HG02840 (cell line): ENCODE results near the gene SLC45A3.
"Not testable (repeated sequence)": the region's sequence is repeated elsewhere in the genome, so short reads cannot be mapped to it uniquely, and the experiment has no call there.

Experiments
- ATAC-seq: cut with Tn5 transposase; IDR thresholded peaks from one replicate; pipeline ENCODE4 v1.9.1; 2021; ENCODE audit warnings: mild to moderate bottlenecking, moderate library complexity, moderate number of reproducible peaks; ENCODE audit not compliant: unreplicated experiment, low FRiP score

Gene SLC45A3, protein sequence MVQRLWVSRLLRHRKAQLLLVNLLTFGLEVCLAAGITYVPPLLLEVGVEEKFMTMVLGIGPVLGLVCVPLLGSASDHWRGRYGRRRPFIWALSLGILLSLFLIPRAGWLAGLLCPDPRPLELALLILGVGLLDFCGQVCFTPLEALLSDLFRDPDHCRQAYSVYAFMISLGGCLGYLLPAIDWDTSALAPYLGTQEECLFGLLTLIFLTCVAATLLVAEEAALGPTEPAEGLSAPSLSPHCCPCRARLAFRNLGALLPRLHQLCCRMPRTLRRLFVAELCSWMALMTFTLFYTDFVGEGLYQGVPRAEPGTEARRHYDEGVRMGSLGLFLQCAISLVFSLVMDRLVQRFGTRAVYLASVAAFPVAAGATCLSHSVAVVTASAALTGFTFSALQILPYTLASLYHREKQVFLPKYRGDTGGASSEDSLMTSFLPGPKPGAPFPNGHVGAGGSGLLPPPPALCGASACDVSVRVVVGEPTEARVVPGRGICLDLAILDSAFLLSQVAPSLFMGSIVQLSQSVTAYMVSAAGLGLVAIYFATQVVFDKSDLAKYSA

DNA sequence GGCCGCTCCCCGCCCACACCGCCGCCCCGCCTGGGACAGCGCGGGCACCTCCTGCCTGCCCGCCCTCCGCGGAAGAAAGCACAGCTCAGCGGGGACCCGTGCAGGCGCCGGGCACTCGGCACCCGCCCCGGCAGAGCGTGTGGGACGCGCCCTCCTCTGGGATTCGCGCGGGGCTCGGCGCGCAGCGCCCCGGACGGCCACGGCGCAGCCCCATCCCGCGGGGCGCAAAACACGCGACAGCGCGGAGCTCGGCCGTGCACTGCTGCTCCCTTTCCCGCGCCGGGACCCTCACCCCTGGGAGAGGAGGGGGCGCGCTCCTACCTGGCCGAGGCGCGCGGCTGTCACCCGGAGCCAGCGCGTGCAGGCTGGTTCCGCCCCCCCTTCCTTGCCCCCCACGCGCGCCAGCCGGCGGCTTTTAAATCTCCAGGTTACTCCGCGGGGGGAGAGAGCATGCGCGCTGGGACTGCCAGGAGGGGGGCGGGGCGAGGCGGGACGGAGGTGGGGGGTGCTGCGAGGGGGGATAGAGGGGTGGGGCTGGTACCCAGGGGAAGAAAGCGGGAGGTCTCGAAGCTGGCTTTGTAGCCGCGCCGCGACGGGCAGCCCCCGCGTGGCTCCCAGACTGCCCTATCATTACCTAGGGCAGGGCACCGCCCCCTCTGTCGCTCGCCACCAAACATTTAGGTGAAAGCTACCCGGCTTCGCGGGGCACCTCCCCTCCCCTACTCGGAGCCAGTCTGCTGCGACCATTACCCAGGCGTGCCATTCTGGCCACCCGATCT, at the start of gene SLC45A3:
Gene SLC45A3, minus strand, starts transcription at position 437 of the 779 bp plus-strand sequence. CDS start 15,853 bp downstream, outside the sequence.
- no peak for ATAC-seq

DNA sequence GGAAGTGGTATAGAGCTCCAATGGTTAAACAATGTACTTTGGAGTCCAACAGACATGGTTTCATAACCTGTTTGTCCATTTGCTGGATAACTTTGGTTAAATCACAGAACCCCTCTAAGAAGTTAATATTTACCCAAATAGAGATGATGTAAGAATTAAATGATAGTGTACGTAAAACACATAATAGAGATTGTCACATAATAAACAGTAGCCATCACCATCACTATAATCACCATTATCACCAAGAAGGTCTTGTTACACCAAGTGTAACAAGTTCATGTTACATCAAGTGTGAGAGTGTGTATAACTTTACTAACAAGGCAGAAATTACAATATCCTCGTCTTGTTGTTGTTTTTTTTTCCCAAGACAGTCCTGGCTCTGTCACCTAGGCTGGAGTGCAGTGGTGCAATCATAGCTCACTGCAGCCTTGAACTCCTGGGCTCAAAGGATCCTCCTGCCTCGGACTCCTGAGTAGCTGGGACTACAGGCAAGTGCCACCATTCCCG, 46.4 kb upstream of the SLC45A3 start:
- no peak for ATAC-seq

DNA sequence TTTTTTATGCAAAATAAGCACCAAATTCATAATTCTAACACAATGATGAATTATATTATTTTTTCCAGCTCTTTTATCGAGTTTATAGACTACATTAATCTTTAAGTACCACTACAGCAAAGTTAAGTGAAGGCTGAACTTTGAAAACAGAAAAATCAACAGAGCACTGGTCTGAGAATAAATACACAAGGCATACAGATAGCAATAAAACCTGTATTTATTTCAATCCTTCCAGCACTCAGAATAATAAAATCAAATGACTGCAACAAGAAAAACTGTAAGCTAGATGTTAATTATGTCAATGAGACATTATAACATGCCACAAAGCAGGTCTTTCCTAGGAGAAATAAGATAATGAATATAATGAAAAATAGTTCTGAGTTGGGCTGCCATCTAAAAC, 45.2 kb upstream of the SLC45A3 start:
- ATAC-seq: no peak

DNA sequence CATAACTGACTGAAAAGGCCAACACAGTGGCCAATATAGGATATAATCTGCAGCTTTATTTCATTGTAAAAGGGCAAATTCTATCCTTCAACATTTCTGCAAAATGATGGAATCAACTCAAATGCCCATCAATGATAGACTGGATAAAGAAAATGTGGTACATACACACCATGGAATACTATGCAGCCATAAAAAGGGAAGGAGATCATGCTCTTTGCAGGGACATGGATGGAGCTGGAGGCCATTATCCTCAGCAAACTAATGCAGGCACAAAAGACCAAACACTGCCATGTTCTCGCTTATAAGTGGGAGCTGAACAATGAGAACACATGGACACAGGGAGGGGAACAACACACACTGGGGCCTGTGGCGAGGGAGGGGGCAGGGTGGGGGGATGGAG, 40.4 kb upstream of the SLC45A3 start:
- ATAC-seq: not testable (repeated sequence)

DNA sequence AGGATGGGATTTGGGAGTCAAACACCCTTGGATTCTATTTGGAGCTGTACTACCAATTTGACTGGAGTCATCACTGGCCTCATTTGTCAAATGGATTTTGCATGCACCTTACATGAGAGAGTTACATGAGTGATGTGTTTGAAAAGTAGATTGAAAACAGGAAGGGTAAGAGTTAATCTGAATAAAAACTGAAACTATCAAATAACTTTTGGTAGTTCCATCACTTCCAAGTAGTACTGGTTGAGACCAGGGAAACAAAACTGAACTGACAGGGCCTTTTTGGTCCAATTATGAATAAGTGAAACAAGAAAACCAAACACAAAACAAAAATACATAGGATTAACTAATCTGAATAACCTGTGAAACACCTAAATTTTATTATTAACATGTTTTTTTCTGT, 39.5 kb upstream of the SLC45A3 start:
- no peak for ATAC-seq

DNA sequence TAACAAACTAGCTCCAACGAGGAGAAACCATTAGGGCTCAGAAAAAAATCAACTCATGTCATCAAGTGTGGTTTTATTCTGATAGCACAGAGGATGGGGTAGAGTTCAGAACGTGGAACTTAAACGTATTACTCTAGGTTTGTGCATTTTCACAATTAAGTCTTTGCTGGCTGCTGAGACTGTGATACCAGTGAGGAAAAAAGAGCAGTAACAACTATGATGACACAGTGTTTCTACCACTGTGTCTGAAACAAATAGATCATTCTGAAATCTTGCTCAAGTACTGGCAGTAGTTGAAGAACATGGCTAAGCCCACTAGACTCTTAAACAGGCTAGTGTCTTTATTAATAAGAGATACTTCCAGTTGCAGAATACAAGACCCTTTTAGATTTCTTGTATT, 38.7 kb upstream of the SLC45A3 start:
- ATAC-seq: no peak

DNA sequence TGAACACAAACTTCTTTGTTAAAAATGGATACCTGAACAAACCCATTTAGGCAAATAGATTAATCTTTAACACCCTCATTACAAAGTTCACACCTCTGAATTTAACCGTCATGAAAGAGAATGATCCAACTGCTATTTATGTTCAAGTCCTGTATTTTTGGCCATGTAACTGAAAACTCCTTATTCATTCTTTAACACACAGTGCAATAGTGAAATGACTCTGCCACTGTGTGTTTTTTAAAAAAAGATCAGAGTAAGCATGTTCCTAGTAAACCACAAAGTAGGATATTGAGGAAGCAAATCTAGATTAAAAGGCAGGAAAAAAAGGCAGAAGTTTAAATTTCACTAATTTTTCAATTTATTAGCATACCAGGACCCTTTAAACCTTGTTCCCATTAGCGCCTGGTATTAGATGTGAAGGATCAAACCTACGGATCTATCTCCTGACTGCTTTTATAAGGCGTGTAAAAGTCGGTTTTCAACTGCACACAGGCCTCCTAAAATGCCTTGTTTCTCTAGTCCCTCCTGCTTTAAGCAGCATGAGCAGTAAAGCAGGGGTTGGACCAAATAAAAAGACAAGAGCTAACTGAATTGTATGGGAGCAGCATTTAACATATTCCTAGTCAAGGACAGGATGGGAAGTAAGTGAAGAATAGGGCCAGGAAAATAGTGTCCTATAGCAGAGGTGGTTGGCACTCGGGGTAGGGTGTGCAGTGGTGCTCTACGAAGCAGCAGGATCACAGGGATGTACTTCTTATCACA, 36.2 kb upstream of the SLC45A3 start:
- no peak for ATAC-seq

DNA sequence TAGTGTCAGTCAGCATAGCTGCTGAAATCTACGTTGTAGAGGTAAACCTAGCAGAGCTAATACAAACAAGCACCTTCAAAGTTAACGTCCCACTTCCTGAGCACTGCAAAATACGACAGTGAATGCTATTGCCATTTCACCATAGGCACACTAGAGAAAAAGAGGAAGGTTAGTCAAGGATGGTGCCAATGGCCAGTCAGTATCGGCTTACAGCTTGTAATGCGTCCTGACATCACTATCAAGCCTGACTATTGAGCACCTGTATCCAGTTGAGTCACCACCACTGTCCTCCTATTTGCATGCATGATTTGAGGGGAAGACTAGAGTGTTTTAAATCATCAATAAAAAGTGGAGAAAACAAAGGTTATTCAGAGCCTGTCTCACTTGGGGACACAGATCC, 35.3 kb upstream of the SLC45A3 start:
- ATAC-seq: no peak

DNA sequence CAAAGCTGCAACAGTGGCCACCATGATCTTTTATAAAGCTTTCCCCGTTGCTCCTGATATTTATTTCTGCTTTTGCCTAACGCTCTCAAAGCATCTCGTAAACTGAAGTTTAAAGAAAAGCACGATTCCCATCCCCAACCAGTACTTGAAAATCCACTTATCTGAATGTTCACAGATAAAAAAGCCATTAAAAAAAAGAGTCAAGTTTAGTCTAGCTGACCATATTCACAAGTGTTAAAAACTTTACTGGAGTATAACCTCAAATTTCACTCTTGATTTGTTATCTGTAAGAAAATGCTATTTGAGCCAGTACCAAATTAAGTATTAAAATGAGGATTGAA, 34.6 kb upstream of the SLC45A3 start:
- no peak for ATAC-seq

DNA sequence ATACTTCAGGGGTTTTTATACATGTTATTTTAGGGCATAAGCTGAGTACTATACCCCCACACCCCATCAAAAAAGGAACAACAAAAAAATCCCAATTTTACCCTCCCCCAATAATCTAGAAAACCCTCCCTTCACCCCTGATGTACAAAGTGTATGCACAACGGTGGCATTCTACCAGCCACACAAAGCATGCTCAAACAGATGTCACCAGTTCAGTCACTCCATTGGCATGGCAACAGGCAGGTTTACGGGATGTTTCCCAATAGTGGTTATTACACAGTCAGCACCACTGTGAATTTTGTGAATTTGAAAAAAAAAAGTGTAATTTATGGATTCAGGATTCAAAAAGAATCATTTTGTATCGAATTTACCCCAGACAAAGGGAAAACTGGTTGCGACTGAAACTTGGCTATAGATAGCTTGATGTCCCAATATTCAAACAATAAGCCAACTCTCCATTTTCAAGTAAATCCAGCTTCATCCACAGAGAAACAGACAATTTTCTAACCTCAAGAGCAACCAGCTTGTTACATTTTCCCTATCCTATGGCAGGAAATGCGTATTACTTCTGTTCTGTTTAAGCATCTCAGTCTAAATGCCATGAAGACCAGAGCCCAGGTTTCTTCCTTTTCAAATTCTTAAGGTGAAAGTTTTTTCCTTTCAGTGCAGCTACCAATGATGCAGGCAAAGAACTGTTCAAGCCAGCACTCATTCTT, 34.0 kb upstream of the SLC45A3 start:
- no peak for ATAC-seq

DNA sequence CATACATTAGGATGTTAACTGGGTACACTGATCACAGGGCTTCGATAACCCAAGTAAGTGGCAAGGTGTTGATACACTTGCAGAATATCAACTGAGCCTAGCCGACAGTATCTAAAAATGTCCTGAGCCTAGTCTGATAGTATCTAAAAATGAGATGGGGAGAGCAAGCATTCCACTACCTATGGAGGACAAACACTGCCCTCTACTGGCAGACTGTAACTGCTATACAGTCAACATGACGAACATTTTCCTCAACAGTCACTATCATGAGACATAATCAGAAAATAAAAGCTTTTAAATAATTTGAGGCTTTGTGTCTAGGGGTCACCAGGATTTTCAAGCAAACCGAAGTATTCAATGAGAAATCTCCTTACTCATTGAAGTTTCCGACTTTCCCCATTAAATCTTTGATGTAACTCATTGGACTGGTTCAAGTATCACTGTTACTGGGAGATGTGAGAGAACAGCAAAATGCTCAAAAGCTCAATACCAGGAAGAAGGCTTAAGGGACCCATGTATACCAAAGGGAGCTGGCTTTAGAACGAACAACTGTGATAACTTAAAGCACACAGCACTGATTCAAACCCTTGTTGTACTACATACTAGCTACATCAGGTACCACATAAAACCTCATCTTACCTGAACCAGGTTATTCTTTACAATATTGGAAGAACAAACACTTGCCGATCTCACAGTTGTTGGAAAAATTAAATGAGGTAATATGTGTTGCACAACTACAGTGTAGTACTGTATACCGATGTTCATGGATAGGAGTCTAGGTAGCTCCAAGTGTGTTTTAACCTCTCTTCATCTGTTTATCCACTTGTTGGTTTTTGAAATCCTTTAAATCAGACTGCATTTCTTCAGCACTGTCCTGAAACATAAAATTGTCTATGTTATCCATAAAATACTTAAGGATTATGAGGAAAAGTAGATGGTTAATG, 31.1 kb upstream of the SLC45A3 start:
- ATAC-seq: no peak

DNA sequence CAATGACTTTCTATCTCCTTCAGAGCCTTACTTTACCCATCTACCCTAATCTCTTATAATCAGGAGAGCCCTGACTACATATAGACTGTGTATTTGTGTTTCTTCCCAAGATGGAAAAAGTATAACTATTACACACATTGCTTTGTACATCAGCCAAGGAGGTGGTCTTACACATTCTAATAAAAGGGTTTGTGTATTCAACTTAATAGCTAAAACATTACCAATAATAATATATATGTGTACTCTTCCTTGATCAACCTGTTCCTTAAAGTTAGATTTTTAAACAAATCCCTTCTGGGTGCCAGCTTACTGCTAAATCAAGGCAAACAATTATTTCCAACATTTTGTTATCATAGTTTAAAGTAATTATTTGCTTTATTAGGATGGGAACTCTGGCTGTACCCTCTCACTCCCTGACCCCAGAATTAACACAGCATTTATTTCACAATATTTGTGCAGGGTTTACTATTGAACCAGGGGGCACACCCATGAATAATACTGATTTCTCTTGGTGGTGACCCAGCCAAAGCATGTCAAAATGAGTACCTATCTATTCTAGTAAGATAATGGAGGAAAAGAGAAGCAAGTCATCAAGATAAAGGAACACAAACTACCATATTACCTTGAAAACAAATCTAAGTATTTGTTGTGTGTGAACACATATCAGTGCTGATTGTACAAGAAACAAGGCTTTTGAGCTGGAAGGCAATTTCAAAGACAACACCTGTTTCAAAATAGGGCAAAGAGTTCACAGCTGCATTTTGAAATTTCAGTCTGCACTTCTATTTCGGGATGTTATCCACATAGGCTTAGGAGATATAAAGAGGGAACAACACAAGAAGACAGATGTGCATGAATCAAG, 30.1 kb upstream of the SLC45A3 start:
- no peak for ATAC-seq

DNA sequence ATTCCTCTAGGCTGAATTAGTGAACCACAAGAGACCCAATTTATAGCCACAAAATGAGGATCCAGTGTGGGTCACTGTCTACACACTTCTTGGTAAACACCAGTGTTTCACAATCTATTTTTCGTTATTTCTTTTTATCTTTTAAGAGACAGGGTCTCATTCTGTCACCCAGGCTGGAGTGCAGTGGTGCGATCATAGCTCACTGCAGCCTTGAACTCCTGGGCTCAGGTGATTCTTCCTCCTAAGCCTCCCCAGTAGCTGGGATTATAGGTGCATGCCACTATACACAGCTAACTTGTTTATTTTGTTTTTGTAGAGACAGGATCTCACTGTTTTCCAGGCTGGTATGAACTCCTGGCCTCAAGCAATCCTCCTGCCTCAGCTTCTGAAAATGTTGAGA, 29.3 kb upstream of the SLC45A3 start:
- ATAC-seq: no peak

DNA sequence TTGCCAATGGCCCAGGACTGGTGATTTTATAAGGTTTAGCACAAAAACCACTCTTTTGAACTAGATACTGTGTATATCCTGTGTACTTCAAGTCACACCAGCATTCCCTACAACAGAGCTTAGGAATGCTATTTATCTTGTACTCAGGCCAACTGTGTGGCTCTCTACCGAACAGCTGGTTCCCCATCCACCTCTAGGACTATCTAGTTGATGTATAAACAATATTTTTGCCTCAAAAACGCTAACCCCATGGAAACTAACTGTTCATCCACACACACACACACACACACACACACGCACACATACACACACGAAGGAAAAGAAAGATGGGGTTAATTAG, 28.7 kb upstream of the SLC45A3 start:
- ATAC-seq: no peak

DNA sequence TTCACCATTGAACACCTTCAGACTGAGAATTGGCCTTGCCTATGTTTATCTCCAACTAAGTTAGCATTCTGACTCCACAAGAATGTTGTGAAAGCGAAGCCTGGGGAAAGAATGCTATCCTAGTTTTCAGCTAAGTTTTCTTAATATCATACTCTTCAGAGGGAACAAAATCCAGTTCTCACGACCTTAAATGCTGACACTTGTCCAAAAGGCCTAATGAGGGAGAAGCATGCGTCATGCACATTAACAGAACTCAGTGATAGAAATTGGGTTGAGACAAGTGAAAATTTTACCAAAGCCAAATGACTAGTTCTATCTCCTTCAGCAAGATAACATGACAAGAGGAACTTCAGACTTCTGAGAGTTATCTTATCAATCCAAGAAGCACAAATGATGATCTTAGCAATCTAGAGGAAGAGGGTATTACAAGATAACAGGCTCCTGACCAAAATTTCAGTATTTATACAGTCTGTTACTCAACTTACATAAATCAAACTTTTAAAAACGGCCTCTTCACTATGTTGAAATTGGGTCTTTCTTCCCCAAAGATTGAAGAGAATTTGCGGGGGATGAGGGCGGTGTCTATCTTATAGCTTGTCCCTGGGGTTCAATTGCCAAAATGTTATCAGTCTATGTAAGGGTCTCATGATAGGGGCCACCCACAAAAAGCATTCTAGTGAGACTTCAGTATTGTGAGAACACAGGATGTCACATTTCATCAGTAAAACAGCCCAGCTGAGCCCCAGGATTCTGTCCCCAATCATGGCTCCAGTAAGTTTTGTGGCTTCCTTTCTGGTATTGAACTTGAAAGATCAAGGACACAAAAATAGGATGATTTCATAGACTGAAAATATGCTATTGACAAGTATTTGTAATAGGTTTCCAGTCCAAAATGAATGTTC, 26.5 kb upstream of the SLC45A3 start:
- ATAC-seq: no peak

DNA sequence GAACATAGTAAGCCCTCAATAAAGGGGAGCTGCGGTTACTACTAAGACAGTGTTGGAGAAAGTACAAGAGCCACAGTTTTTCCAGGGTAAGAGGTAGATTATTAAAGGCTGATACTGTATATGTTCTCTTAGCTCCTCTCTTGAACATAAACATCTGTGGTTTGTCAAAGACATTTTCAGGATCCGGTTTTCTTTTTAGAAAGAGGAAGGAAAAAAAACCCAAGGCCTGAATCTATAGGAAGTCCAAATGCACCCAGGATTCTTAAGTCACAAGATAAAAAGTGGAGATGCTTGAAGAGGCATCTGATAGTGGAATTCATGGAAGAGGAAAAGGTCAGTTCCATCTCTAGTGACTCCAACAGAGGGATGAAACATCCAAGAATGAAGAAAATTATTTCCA, 24.6 kb upstream of the SLC45A3 start:
- no peak for ATAC-seq

DNA sequence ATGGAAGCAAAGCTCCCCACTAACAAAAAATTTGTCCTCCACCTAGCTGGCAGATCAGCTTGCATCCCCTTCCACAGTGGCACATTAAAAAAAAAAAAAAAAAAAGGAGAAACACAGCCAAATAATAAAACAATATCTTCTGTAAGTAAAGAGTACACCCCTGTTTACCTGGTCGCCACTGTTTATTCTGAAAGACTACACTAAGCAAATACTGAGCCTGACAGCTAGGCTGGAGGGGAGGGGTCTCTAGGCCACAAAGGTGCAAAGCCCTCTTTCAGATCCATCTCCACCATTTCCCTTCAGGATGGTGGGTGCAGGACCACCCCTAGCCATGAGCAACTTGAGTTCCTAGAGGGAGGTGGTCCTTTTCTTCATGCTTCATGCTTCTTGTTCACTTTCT, 22.8 kb upstream of the SLC45A3 start:
- no peak for ATAC-seq
